ENCODE data around the gene NFIB. TPM values are rescaled to one million over a fixed set of nuclear protein-coding genes. Genes with fewer than 3 reads are reported as not detected.

The NFIB gene
- total RNA-seq, 1 donor from 2014 or later, result 0.30 TPM

- Histone ChIP-seq H3K4me2 (no peak overlapping the region), H3F3A (ENCODE audit: low read depth) (no peaks in the 10 kb centered on the region), H3K27me3 (no peaks in the 10 kb centered on the region), H3K79me2 (ENCODE audit: low read depth) (no peaks in the 10 kb centered on the region), H3K9ac (no peak overlapping the region), H3K27ac (no peak overlapping the region), H4K20me1 (ENCODE audit: low read depth) (no peaks in the 10 kb centered on the region), H2AFZ (replicated peaks) (no peak overlapping the region), H3K9me3 (ENCODE audit: low read depth) (no peaks in the 10 kb centered on the region), H3K36me3 (no peaks in the 10 kb centered on the region), H3K4me1 (no peaks in the 10 kb centered on the region), H3K4me3 (no peak overlapping the region)
- no peak overlapping the region for H3K27ac Mint-ChIP-seq
- H3K27me3 Mint-ChIP-seq (ENCODE audit: insufficient read depth, low read depth), result no peaks in the 10 kb centered on the region
- no peak overlapping the region for H3K4me3 Mint-ChIP-seq
- TF ChIP-seq EZH2 (IDR thresholded peaks at IDR 0.05) (no peak), EZH2phosphoT487 (IDR thresholded peaks at IDR 0.05) (no peak)
- TF ChIP-seq, protein P1, sequence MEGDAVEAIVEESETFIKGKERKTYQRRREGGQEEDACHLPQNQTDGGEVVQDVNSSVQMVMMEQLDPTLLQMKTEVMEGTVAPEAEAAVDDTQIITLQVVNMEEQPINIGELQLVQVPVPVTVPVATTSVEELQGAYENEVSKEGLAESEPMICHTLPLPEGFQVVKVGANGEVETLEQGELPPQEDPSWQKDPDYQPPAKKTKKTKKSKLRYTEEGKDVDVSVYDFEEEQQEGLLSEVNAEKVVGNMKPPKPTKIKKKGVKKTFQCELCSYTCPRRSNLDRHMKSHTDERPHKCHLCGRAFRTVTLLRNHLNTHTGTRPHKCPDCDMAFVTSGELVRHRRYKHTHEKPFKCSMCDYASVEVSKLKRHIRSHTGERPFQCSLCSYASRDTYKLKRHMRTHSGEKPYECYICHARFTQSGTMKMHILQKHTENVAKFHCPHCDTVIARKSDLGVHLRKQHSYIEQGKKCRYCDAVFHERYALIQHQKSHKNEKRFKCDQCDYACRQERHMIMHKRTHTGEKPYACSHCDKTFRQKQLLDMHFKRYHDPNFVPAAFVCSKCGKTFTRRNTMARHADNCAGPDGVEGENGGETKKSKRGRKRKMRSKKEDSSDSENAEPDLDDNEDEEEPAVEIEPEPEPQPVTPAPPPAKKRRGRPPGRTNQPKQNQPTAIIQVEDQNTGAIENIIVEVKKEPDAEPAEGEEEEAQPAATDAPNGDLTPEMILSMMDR (IDR thresholded peaks at IDR 0.05), result no peak
- no peaks in the 10 kb centered on the region for H3K36me3 Mint-ChIP-seq
- no peaks in the 10 kb centered on the region for H3K4me1 Mint-ChIP-seq
- DNase-seq (ENCODE audit: low spot score), result no peak
- H3K9me3 Mint-ChIP-seq, result no peaks in the 10 kb centered on the region
These were observed 148.4 kb downstream of the NFIB start for GRCh38 chr9:14165376-14166035.

GRCh38 chr9:14164908-14165307, 149.0 kb downstream of the NFIB start:
- no peak overlapping the region for H3K4me2 ChIP-seq
- H3K27me3 Mint-ChIP-seq (ENCODE audit: insufficient read depth, low read depth), result no peaks in the 10 kb centered on the region
- H3K36me3 Mint-ChIP-seq, result no peaks in the 10 kb centered on the region
- H3K27me3 ChIP-seq, result no peaks in the 10 kb centered on the region
- H3K9me3 Mint-ChIP-seq, result no peaks in the 10 kb centered on the region
- TF ChIP-seq EZH2phosphoT487 (IDR thresholded peaks at IDR 0.05) (no peak), EZH2 (IDR thresholded peaks at IDR 0.05) (no peak)
- TF ChIP-seq, protein P1 (IDR thresholded peaks at IDR 0.05), result no peak
- H3K4me1 ChIP-seq, result no peaks in the 10 kb centered on the region
- DNase-seq (ENCODE audit: low spot score), result no peak
- H3K4me1 Mint-ChIP-seq, result no peaks in the 10 kb centered on the region
- no peaks in the 10 kb centered on the region for H3F3A ChIP-seq (ENCODE audit: low read depth)
- H3K36me3 ChIP-seq, result no peaks in the 10 kb centered on the region
- no peak overlapping the region for H3K4me3 Mint-ChIP-seq
- no peak overlapping the region for H3K27ac ChIP-seq
- no peak overlapping the region for H3K27ac Mint-ChIP-seq
- H3K79me2 ChIP-seq (ENCODE audit: low read depth), result no peaks in the 10 kb centered on the region
- H3K4me3 ChIP-seq, result no peak overlapping the region
- no peak overlapping the region for H2AFZ ChIP-seq (replicated peaks)
- no peaks in the 10 kb centered on the region for H3K9me3 ChIP-seq (ENCODE audit: low read depth)
- H4K20me1 ChIP-seq (ENCODE audit: low read depth), result no peaks in the 10 kb centered on the region
- no peak overlapping the region for H3K9ac ChIP-seq

DNA sequence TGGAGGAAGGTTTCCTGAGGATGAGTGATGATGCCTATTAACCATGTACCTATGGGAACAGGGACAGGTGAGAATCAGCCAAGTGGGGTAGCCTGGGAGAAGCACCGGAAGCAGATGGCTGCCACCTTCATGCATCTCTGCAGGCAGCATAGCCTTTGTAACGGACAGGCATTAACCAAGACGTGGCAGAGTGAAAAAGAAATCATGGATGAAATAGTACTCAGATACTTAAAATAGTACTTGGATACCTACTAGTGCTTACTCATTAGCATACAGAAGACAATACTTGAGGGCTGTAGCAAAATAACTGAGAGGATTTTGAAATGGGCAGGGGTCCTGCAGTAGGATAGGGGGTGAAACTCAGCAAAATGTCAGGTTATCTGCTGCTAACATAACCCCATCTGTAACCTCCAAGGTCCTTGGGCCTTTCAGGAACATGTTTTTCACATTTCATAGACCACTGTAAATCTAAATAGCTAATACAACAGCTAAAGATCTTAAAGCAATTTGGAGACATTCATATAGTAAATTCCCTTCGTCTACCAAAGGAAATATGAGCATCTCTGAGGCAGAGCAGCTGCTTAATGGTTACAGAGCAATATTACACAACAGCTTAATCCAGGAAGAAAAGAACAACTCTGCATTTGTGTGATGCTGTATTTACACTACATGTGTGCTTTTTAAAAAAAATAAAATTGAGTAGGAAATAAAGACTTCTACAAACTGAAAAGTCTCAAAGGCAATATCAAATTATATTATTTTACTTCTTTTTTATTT, 154.3 kb downstream of the NFIB start:
- Histone ChIP-seq H3K4me3 (no peak overlapping the region), H3K79me2 (ENCODE audit: low read depth) (no peaks in the 10 kb centered on the region), H3K27ac (no peak overlapping the region), H3F3A (ENCODE audit: low read depth) (no peaks in the 10 kb centered on the region), H3K36me3 (no peaks in the 10 kb centered on the region), H3K9ac (no peak overlapping the region), H4K20me1 (ENCODE audit: low read depth) (no peaks in the 10 kb centered on the region), H3K9me3 (ENCODE audit: low read depth) (no peaks in the 10 kb centered on the region), H3K4me2 (no peak overlapping the region), H3K27me3 (no peaks in the 10 kb centered on the region), H3K4me1 (no peaks in the 10 kb centered on the region), H2AFZ (replicated peaks) (peak overlapping the region; percentile 54)
- H3K27ac Mint-ChIP-seq, result no peak overlapping the region
- H3K4me3 Mint-ChIP-seq, result no peak overlapping the region
- peaks cover 2% of the 10 kb centered on the region for H3K36me3 Mint-ChIP-seq
- peaks cover 15% of the 10 kb centered on the region for H3K4me1 Mint-ChIP-seq
- H3K27me3 Mint-ChIP-seq (ENCODE audit: insufficient read depth, low read depth), result no peaks in the 10 kb centered on the region
- TF ChIP-seq EZH2 (IDR thresholded peaks at IDR 0.05), result no peak
- TF ChIP-seq EZH2phosphoT487 (IDR thresholded peaks at IDR 0.05), result no peak
- TF ChIP-seq, protein P1 (IDR thresholded peaks at IDR 0.05), result no peak
- H3K9me3 Mint-ChIP-seq, result peaks cover 2% of the 10 kb centered on the region
- DNase-seq (ENCODE audit: low spot score), result no peak
